ENCODE measurements around the gene WAPL. TPM values are rescaled to one million over a fixed set of nuclear protein-coding genes. Genes with fewer than 3 reads are reported as not detected.
A peak's percentile ranks its signal among the peaks of the same experiment; 100 is the strongest.

Gene WAPL
- total and polyA plus RNA-seq, 2 of the 13 experiments (the other 11 are each of a cell fraction or from before 2014, with no cell fraction given), result 13.2 to 43.5 TPM

GRCh38 chr10:86480571-86480970 lies 41.0 kb downstream of the WAPL start:
- Histone ChIP-seq H3K36me3 (replicated peaks in 1 of 2; ENCODE audit: control insufficient read depth in 1 of 2, insufficient read depth in 2 of 2, low read length in 2 of 2) (peaks cover 8 to 23% of the 10 kb centered on the region in 2 experiments), H3K27me3 (ENCODE audit: control insufficient read depth in 1 of 2, insufficient read depth in 2 of 2, low read length in 2 of 2) (no peaks in the 10 kb centered on the region), H2AFZ (ENCODE audit: low read length) (no peak overlapping the region), H3K9ac (ENCODE audit: insufficient read depth, low read depth, low read length) (no peak overlapping the region), H3K9me3 (ENCODE audit: low read length) (no peaks in the 10 kb centered on the region), H3K4me1 (ENCODE audit: insufficient read depth, low read length) (no peaks in the 10 kb centered on the region), H3K4me3 (replicated peaks in 1 of 3; ENCODE audit: insufficient read depth in 1 of 3, low read depth in 2 of 3, low read length in 3 of 3) (no peak overlapping the region), H4K20me1 (ENCODE audit: insufficient read depth, low read length) (peaks cover 2% of the 10 kb centered on the region; the same call in 1 of the 2 replicates), H3K4me2 (ENCODE audit: low read depth, low read length) (no peak overlapping the region), H3K79me2 (ENCODE audit: insufficient read depth, low read length) (peaks cover 4% of the 10 kb centered on the region), H3K27ac (ENCODE audit: extremely low read length, insufficient read depth, low read length) (no peak overlapping the region)
- 100% methylated on average over 1 of the region's 1 CpG for WGBS (ENCODE audit: low lambda C conversion rate)
- TSS peak; percentile 16 for BruUV-seq (replicated peaks)
- intact Hi-C loops (cut with micrococcal nuclease; ENCODE audit: unreplicated experiment) (no loop called here), in situ Hi-C loops (cut with HindIII; ENCODE audit: extremely low pct_ligation_motif_present, low pct_unique_long_range_greater_than_20kb) (no loop called here)
- FAIRE-seq (no peak), DNase-seq (ENCODE audit: low spot score) (no peak), ATAC-seq (no peak)
- POLR2A ChIA-PET, result interaction anchor here (0.8 kb wide), 1 partner anchor 80 kb away, joined by 3 read pairs; no protein-coding TSS in a partner anchor
- CTCF ChIA-PET (ENCODE audit: low intra/inter-chr PET ratio, low total read pairs), result no interaction called here
- TF ChIP-seq MTF2 (CRISPR knock-in tag; IDR thresholded peaks at IDR 0.05; ENCODE audit: borderline replicate concordance) (no peak), ZNF451 (CRISPR knock-in tag; IDR thresholded peaks at IDR 0.05) (no peak), HNF4A (CRISPR knock-in tag; IDR thresholded peaks at IDR 0.05) (no peak), ETS1 (CRISPR knock-in tag; IDR thresholded peaks at IDR 0.05) (no peak), SKI (IDR thresholded peaks at IDR 0.05; ENCODE audit: partially characterized antibody) (no peak), ZNF343 (CRISPR knock-in tag; IDR thresholded peaks at IDR 0.05) (no peak), NFE2 (CRISPR knock-in tag; IDR thresholded peaks at IDR 0.05) (no peak)
- TF ChIP-seq, protein P1, sequence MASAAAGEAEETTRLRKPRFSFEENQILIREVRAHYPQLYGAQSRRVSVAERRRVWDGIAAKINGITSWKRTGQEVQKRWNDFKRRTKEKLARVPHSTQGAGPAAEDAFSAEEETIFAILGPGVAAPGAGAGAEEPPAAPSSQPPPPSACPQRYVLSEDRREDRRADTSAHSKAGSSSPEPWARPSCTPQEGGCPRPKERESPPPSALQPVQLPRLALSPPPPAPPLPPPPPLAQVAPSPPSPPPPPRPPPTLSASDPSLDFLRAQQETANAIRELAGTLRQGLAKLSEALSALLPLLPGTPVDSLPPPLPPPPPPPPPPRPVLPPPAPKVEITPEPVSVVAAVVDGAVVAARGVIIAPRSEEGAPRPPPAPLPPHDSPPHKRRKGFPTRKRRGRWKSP (CRISPR knock-in tag; IDR thresholded peaks at IDR 0.05), result no peak
